A549 treated with AZD9567 at 1 μM for 4 hours (cell line): Measurements from ENCODE around the gene B2M. TPM values are rescaled to one million over a fixed set of nuclear protein-coding genes. Genes with fewer than 3 reads are reported as not detected.

Experiments
- total RNA-seq: library from RNA; stranded (reverse); fragments of 200-300 nt; extraction: Qiagen RNA extraction; gene quantifications from 5 replicates; pipeline ENCODE4 v1.2.3, GENCODE V29; 2022; ENCODE audit not compliant: insufficient read depth

B2M gene
- 411 to 463 TPM (median 437 TPM) in 5 replicates for total RNA-seq

DNA sequence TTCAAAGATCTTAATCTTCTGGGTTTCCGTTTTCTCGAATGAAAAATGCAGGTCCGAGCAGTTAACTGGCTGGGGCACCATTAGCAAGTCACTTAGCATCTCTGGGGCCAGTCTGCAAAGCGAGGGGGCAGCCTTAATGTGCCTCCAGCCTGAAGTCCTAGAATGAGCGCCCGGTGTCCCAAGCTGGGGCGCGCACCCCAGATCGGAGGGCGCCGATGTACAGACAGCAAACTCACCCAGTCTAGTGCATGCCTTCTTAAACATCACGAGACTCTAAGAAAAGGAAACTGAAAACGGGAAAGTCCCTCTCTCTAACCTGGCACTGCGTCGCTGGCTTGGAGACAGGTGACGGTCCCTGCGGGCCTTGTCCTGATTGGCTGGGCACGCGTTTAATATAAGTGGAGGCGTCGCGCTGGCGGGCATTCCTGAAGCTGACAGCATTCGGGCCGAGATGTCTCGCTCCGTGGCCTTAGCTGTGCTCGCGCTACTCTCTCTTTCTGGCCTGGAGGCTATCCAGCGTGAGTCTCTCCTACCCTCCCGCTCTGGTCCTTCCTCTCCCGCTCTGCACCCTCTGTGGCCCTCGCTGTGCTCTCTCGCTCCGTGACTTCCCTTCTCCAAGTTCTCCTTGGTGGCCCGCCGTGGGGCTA lies at the start of gene B2M, which contains the start of gene PATL2:
B2M (plus strand) TSS at position 422 of the 647 bp plus-strand sequence; CDS start at position 452, 30 bp downstream.
PATL2 (minus strand) TSS at position 228 of the 647 bp plus-strand sequence. CDS start 34,833 bp downstream, outside the sequence.

DNA sequence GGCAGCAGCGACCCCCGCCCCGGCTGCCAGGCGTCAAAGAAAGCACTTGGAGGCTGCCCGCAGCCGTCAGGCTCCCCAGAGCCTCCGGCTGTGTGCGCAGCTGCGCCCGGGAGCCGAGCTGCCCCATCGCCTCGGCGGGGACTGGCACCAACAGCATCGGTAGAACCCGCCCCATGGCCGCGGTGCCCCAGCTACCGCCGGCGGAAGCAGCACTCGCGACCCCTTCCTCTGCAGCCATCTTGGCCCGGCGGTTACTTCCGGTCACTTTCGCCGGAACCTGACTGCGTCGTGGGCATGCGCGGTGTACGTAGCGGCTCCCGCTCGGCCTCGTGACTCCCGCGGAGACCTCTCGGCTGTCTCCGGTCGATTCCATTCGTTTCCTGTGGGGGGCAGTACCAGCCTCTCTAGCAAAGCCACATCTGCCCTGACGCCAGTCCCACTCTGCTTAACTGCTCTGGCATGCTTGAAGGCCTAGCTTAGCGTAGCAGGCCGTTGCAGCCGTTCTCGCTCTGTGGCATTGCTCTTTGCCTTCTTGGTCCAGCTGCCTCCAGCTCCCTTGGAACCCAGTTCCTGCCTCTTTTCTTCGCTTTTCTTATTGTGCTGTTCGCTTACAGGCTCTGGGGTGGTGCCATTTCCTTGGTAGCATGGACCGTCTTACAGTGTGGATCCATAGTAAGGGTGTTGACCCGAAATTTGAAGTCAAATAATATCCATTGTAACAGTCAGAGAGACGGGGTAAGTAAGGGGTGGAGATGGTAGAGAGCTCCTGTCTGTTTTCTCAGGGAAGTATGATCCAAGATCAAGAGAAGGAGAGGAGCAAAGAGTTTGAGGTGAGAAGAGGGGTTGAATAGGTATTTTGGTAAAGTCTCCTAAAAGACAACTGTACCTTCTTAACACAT lies 47.7 kb upstream of the B2M start, which contains the start of gene SPG11:
SPG11 (minus strand) TSS at position 253 of the 899 bp plus-strand sequence; CDS start at position 238, 15 bp downstream.

DNA sequence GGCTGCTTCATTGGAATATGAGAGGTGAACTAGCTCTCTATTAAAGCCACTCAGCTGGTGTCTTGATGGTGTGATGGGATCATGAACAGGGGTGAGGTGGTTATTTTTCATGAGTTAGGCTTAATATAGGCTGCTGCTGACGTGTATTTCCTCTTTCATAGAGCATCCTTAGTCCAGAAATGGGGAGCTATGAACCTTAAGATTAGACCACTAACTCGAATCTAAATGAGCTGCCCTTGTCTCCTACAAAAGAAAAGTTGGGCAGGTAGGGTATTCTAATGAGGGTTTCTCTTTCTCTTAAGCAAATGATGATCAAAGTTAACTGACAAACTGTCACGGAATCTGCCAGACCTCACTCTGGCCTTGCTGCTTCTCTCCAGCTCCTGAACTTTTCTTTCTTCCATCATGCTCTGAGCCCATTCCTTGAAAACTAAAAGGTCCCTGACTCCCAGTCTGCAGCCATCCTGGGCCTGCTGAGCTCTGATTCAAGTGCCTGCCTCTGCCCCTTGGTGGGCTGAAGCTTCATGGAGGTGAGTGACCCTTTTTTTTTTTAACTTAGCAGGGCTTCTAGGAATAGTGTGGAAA lies 25.0 kb downstream of the B2M start, which contains the start of gene TRIM69:
TRIM69 (plus strand) TSS at position 348 of the 585 bp plus-strand sequence; CDS start at position 525, 177 bp downstream.

Other genes with a start within 250 kb of the B2M start
- gene EIF3J, start 174.4 kb upstream of the B2M start, total RNA-seq = 84.0 to 115 TPM (median 88.6 TPM) in 5 replicates
- gene SPG11, start 47.9 kb upstream of the B2M start, total RNA-seq = 7.5 to 30.6 TPM (median 8.7 TPM) in 5 replicates
- 0.11 to 0.17 TPM (median 0.15 TPM) in 3 of 5 replicates, not detected in the others for gene PATL2, start 194 bp upstream of the B2M start, total RNA-seq
- gene TRIM69, start 25.0 kb downstream of the B2M start, total RNA-seq = 1.8 to 4.8 TPM (median 4.6 TPM) in 5 replicates
- gene TERB2, start 245.2 kb downstream of the B2M start, total RNA-seq = not detected in 5 replicates